Activated T-cell treated with anti-CD3 and anti-CD28 coated beads for 4 hours (primary cell): ENCODE measurements around the gene ZNRF2.
A peak's percentile ranks its signal among the peaks of the same experiment; 100 is the strongest.

Experiments
- DNase-seq: peaks from one replicate; pipeline ENCODE4 v3.0.0-alpha.2; 2020

ZNRF2 gene

DNA sequence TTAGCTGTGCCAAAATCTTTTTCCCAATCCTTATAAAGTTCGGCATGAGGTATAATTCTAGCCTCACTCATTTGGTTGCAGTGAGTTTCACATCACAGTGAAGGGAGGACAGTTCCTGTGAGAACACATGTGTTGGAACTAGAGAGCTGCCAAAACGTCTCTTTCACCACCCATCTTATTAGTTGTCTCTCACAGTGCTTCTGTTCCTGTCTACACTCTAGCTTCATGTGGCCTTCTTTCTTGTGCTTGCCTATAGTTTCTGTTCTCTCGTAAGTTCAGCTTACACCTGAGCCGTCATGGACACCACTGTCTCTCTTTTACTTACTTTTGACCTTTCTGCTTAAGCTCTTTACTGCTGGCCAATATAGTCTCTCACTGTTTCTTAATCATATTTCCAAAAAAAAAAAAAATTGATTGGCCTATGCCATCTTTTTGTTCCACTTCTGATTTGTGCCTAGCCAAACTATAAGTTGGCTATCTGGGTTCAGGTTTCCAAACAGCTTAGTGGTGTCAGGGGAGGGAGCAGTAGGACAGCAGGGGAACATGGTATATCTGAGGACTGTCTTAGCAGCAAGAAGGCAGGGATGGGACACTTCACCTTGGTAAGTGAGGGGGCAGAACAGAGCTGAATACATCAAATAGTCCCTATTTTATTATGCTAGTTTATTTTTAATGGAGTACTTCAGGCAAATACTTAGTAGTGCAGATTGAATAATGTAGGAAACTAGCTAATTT, 38.0 kb downstream of the ZNRF2 start:
- no peak for DNase-seq

DNA sequence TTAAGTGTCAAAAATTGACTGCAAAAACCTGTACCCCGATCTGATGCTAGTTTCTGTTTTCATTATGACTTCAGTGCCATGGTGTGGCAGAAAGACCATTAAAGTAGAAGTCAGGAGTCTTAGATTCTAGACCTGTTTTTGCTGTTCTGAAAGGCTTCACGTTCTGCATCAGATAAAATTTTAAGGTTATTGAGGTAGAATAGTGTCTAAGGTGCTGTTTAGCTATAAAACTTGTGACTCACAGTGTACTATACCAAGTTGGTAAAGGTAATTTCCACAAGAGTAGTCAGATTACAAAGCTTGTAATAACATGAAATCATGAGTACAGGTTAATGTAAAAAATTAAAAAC, 38.6 kb downstream of the ZNRF2 start:
- no peak for DNase-seq

- no peak for DNase-seq
Observed at GRCh38 chr7:30327813-30328212, 43.4 kb downstream of the ZNRF2 start.

DNA sequence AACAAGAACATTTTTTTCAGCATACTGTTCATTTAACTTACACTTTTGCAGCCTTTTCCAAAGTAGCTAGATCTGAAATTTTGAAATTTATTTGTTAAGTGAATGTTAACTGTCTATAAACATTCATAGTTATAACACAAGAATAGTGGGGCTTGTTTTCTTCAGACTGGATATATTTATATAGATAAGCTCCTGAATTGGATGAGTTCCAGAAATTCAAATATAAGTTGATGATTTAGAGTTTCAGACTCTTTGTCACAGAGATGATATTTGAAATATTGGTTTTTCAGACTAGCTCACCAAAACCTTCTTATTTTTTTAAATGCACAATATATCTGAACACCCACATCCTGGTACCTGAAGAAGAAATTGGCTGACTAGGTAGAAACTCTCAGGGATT, 44.0 kb downstream of the ZNRF2 start:
- DNase-seq: no peak

DNA sequence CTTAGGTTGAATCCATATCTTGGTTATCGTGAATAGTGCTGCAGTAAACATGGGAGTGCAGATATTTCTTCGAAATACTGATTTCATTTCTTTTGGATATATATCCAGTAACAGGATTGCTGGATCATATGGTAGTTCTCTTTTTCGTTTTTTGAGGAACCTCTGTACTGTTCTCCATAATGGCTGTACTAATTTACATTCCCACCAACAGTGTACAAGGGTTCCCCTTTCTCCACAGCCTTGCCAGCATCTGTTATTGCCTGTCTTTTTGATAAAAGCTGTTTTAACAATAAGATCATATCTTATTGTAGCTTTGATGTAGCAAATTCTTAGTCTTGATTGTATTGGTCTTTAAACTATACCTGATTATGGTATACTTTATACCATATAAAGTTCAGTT, 45.3 kb downstream of the ZNRF2 start:
- DNase-seq: no peak

DNA sequence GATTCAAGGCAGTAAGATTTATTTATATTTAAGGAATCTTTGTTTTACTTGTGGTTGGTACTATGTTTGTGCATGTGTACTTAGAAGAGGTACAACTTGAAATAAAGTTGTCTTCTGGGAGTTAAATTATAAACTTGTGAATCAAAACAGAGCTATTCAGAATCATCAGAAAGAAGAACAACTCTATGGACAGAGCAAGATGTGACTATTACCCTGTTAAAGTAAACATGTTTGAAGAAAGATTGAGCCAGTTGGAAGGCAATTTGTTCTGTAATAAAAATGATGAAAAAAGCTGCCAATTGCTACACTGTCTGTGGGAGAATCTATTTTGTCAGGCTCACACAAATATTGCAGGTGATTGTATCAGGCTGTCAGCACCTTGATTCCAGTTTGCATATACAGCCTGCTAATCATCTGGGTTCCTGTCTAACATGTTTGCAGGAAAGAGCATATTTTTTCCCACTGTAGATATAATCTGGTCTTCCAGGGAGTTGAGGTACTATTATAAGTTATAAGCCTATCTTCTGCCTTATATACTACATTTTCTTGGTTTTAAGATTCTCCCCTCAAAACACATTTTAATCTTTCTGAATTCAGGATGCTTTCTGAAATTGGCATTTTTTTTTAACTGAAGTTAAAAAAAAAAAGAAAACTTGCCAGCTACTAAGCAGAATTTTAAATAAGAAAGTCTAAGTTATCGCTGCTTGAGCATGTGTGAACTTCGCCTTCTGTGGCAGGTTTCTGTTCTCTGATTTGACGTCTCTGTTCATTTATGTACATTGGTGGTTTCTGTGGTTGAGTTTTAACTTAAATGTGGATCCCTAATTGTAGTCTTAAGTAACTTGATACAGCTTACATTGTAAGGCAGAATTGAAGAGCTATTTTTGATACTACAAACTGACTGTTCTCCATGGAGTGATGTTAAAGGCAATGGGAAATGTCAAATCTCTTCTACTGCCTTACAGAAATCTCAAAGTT, 46.0 kb downstream of the ZNRF2 start:
- DNase-seq: no peak

- no peak for DNase-seq
Observed at GRCh38 chr7:30331338-30331737, 46.9 kb downstream of the ZNRF2 start.

DNA sequence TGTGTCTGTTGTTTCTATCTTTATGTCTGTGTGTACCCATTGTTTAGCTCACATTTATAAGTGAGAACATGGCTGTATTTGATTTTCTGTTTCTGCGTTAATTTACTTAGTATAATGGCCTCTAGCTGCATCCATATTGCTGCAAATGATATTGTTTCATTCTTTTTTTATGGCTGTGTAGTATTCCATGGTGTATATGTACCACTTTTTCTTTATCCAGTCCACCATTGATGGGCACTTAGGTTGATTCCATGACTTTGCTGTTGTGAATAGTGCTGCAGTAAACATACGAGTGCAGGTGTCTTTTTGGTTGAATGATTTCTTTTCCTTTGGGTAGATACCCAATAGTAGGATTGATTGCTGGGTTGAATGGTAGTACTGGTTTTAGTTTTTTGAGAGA, 48.2 kb downstream of the ZNRF2 start:
- no peak for DNase-seq

DNA sequence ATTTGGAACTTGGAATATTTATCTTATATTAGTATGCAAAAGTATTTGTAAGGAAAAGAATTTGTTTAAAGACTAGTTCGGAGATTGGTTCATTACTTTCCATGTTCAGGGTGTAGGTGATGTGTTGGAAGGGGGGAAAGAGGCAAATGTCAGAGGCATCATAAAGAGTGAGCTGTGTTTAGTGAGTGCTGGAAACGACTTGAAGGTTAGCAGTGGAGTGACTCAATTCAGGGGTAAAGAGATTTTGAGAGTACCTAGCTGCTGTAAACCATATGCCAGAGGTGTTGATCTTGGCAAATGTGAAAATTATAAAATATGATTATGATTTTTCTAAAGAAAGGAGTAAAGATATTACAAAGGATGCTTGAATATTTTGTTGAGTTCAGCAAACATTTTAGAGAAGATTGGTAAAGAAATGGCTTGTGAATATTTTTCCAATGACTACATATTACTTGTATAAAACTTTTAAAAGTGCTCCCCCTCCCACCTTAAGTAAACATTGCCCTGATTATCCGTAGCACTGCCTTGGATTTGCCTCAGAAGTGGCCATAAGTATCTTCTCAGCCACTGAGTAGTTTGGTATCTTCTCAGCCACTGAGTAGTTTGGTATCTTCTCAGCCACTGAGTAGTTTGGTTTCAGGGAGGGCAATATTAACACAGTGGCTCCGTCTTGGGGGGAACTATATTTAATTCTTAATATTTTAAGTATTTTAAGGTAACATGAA, 51.5 kb downstream of the ZNRF2 start:
- no peak for DNase-seq

DNA sequence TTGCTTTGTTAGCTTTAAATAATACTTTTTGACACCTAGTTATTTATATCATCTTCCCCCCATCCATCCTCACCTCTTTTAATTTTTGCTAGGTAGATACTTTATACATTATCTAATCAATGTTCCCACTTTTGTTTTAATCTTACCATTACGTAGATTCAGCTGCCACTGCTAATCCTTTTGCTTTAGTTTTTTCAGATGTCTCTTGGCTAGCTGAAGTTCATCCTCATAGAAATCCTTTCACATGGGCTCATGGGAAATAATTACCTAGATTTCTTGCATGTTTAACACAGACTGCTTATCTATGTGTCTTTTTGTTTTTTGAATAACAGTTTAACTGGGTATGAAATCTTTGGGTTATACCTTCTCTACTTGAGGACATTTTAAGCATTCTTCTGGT, 60.1 kb downstream of the ZNRF2 start:
- DNase-seq: no peak

GRCh38 chr7:30347226-30348082, 63.1 kb downstream of the ZNRF2 start:
- DNase-seq: no peak

GRCh38 chr7:30348083-30348560, 63.7 kb downstream of the ZNRF2 start:
- peak; percentile 35 for DNase-seq

DNA sequence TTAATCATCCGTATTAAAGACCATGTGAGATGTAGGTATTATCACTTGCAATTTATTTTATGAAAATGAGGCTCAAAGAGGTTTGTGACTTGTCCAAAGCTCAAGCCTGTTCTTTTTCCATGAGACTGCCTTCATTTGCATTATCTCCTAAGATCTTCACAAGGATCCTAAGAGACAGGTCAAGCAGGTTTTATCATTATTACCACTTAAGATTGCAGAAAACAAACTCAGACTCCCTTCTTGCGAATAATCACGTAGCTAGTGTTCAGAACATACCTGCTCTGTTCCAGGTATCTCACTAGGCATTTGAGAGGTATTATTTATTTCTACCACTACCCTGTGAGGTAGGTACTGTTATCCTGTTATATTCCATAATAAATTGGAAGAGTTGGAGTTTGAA, 64.8 kb downstream of the ZNRF2 start:
- DNase-seq: no peak

DNA sequence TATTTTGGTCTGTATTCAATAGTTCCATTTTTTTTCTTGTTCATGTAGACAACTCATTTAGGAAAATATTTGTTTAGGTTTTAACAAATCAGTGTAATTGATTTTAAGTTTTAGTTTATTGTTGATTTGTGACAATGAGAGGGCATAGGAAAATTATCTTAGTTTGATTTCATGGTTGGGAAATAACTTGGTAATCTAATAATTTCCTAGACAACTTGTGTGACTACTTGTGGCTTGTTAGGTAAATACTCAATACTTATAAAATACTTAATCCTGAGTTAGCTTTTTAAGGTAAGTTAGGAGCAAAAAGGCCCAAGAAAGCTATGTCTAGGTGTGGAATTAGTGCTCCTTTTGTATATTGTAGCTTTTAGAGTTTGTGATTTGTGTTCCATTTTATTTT, 65.4 kb downstream of the ZNRF2 start:
- no peak for DNase-seq

DNA sequence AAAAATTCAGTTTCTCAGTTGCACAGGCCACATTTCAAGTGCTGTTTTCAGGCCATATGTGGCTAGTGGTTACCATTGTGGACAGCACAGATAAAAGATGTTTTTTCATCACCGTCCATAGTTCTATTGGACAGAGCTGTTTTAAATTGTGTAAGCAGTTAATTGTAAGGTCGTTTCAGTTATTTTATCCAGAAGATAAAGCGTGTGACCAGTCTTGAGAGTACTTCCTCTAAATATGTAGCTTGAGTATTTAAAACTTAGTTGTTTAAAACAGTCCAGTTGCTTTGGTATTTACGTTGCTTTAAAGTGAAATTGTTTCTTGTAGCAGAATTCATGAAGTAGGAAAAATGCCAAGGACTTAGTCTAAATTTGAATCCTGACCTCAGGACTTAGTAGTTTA, 66.9 kb downstream of the ZNRF2 start:
- no peak for DNase-seq

DNA sequence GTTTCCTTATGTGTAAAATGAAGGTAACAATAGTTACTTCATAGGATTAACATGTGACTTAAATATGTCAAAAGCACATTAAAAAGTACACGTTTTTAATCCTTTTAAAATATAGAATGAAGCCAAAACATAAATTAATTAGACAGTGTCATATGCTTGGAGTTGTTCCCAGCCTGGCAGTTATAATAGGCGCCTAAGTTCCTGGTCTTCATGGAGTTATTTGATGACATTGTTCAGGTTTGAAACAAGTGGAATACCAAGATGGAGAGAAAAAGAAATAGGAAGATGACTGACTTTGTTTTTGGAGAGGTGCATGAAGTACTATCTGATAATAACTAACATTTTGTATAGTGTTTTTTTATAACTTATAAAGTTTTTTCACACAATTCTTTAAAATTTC, 67.3 kb downstream of the ZNRF2 start:
- DNase-seq: no peak

DNA sequence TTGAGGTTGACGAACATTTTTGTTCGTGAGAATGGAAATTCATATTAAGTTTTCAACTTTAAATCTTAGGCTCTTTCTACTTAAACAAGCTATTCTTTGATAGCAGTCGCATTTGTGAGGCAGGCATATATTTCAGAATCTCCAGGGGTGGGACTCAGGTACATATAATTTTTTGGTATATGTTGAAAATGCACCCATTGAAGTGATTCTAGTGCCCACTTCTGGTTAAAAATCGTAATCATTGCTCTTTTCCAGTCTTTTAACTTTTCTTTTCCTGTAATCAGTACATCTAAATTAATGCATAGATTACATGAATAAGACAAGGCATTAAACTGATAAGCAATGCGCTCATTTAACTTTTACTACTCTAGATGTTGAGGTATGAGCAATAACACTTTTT, 67.8 kb downstream of the ZNRF2 start:
- no peak for DNase-seq

GRCh38 chr7:30353532-30353931, 69.1 kb downstream of the ZNRF2 start:
- DNase-seq: no peak

- no peak for DNase-seq
Observed at GRCh38 chr7:30353932-30354607, 69.7 kb downstream of the ZNRF2 start.

GRCh38 chr7:30354791-30355190, 70.4 kb downstream of the ZNRF2 start:
- no peak for DNase-seq

- DNase-seq: no peak
Observed at GRCh38 chr7:30359957-30360356, 75.6 kb downstream of the ZNRF2 start.
